Peyer's patch (tissue), 4 donors: ENCODE measurements around the gene ERCC8.

Source experiments
- POLR2A ChIP-seq, 2 donors: fragments of 450-650 bp; IDR thresholded peaks; one replicate each; pipeline ENCODE4 v1.5.1; 2017; ENCODE audit warnings: antibody characterized with exemption in 2 of 2, mild to moderate bottlenecking in 2 of 2, moderate library complexity in 2 of 2
- TF ChIP-seq, protein P1 (sequence below), 6 experiments: fragments of 450-650 bp in 4 of 6; fragments of 200-600 bp in 2 of 6; sonication (generic) in 1 of 6; IDR thresholded peaks; one replicate each; pipeline ENCODE4 v1.5.1; 2017 to 2019; ENCODE audit warnings: antibody characterized with exemption in 6 of 6, mild to moderate bottlenecking in 3 of 6, moderate library complexity in 1 of 6

DNA sequence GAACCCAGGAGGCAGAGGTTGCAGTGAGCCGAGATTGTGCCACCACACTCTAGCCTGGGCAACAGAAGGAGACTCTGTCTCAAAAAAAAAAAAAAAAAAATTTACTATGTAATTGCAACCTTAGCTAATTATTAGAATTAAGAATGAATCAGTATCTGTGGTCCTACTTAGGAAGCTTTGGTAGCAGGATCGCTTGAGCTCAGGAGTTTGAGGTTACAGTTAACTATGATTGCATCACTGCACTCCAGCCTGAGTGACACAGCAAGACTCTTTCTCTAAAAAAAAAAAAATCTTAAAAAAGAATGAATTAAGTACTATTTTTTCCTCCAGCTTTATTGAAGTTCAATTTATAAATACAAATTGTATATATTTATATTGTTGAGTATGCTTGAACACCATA is 16.8 kb upstream of the ERCC8 start:
- TF ChIP-seq POLR2A (IDR thresholded peaks at IDR 0.05): no peak
- TF ChIP-seq, protein P1, sequence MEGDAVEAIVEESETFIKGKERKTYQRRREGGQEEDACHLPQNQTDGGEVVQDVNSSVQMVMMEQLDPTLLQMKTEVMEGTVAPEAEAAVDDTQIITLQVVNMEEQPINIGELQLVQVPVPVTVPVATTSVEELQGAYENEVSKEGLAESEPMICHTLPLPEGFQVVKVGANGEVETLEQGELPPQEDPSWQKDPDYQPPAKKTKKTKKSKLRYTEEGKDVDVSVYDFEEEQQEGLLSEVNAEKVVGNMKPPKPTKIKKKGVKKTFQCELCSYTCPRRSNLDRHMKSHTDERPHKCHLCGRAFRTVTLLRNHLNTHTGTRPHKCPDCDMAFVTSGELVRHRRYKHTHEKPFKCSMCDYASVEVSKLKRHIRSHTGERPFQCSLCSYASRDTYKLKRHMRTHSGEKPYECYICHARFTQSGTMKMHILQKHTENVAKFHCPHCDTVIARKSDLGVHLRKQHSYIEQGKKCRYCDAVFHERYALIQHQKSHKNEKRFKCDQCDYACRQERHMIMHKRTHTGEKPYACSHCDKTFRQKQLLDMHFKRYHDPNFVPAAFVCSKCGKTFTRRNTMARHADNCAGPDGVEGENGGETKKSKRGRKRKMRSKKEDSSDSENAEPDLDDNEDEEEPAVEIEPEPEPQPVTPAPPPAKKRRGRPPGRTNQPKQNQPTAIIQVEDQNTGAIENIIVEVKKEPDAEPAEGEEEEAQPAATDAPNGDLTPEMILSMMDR (IDR thresholded peaks at IDR 0.05): no peak
